ENCODE results near the gene POU6F2.

The POU6F2 gene

GRCh38 chr7:39105720-39106119 lies 128.0 kb downstream of the POU6F2 start:
- Histone ChIP-seq H3K9ac (ENCODE audit: low read length in 2 of 2) (no peak overlapping the region), H3K36me3 (ENCODE audit: control insufficient read depth in 2 of 2, insufficient read depth in 2 of 2, low read length in 2 of 2) (no peaks in the 10 kb centered on the region), H3K27ac (ENCODE audit: low read length) (no peak overlapping the region), H3K4me3 (ENCODE audit: low read length in 2 of 2) (no peak overlapping the region), H3K9me3 (ENCODE audit: control insufficient read depth in 2 of 2, low read length in 2 of 2) (no peaks in the 10 kb centered on the region), H3K27me3 (ENCODE audit: control insufficient read depth in 1 of 2, insufficient read depth in 2 of 2, low read length in 2 of 2) (no peaks in the 10 kb centered on the region), H3K4me1 (ENCODE audit: control insufficient read depth, insufficient read depth, low read length) (no peaks in the 10 kb centered on the region)

- Histone ChIP-seq H3K4me1 (ENCODE audit: control insufficient read depth, insufficient read depth, low read length) (no peaks in the 10 kb centered on the region), H3K4me3 (ENCODE audit: low read length in 2 of 2) (no peak overlapping the region), H3K9me3 (ENCODE audit: control insufficient read depth in 2 of 2, low read length in 2 of 2) (no peaks in the 10 kb centered on the region), H3K9ac (ENCODE audit: low read length in 2 of 2) (no peak overlapping the region), H3K27ac (ENCODE audit: low read length) (no peak overlapping the region), H3K36me3 (ENCODE audit: control insufficient read depth in 2 of 2, insufficient read depth in 2 of 2, low read length in 2 of 2) (no peaks in the 10 kb centered on the region), H3K27me3 (ENCODE audit: control insufficient read depth in 1 of 2, insufficient read depth in 2 of 2, low read length in 2 of 2) (no peaks in the 10 kb centered on the region)
Observed at GRCh38 chr7:39125846-39126245, 148.1 kb downstream of the POU6F2 start.

- Histone ChIP-seq H3K9ac (ENCODE audit: low read length in 2 of 2) (no peak overlapping the region), H3K27me3 (ENCODE audit: control insufficient read depth in 1 of 2, insufficient read depth in 2 of 2, low read length in 2 of 2) (no peaks in the 10 kb centered on the region), H3K4me3 (ENCODE audit: low read length in 2 of 2) (no peak overlapping the region), H3K4me1 (ENCODE audit: control insufficient read depth, insufficient read depth, low read length) (no peaks in the 10 kb centered on the region), H3K9me3 (ENCODE audit: control insufficient read depth in 2 of 2, low read length in 2 of 2) (no peaks in the 10 kb centered on the region), H3K27ac (ENCODE audit: low read length) (no peak overlapping the region), H3K36me3 (ENCODE audit: control insufficient read depth in 2 of 2, insufficient read depth in 2 of 2, low read length in 2 of 2) (no peaks in the 10 kb centered on the region)
Observed at GRCh38 chr7:39127058-39127457, 149.3 kb downstream of the POU6F2 start.

GRCh38 chr7:39128287-39128843 lies 150.7 kb downstream of the POU6F2 start:
- Histone ChIP-seq H3K4me1 (ENCODE audit: control insufficient read depth, insufficient read depth, low read length) (no peaks in the 10 kb centered on the region), H3K27ac (ENCODE audit: low read length) (no peak overlapping the region), H3K4me3 (ENCODE audit: low read length in 2 of 2) (no peak overlapping the region), H3K27me3 (ENCODE audit: control insufficient read depth in 1 of 2, insufficient read depth in 2 of 2, low read length in 2 of 2) (no peaks in the 10 kb centered on the region), H3K36me3 (ENCODE audit: control insufficient read depth in 2 of 2, insufficient read depth in 2 of 2, low read length in 2 of 2) (no peaks in the 10 kb centered on the region), H3K9ac (ENCODE audit: low read length in 2 of 2) (no peak overlapping the region), H3K9me3 (ENCODE audit: control insufficient read depth in 2 of 2, low read length in 2 of 2) (no peaks in the 10 kb centered on the region)

GRCh38 chr7:39130274-39130673 lies 152.6 kb downstream of the POU6F2 start:
- Histone ChIP-seq H3K9ac (ENCODE audit: low read length in 2 of 2) (no peak overlapping the region), H3K27ac (ENCODE audit: low read length) (no peak overlapping the region), H3K9me3 (ENCODE audit: control insufficient read depth in 2 of 2, low read length in 2 of 2) (no peaks in the 10 kb centered on the region), H3K36me3 (ENCODE audit: control insufficient read depth in 2 of 2, insufficient read depth in 2 of 2, low read length in 2 of 2) (no peaks in the 10 kb centered on the region), H3K4me1 (ENCODE audit: control insufficient read depth, insufficient read depth, low read length) (no peaks in the 10 kb centered on the region), H3K4me3 (ENCODE audit: low read length in 2 of 2) (no peak overlapping the region), H3K27me3 (ENCODE audit: control insufficient read depth in 1 of 2, insufficient read depth in 2 of 2, low read length in 2 of 2) (no peaks in the 10 kb centered on the region)

GRCh38 chr7:39130857-39131526 lies 153.3 kb downstream of the POU6F2 start:
- Histone ChIP-seq H3K9me3 (ENCODE audit: control insufficient read depth in 2 of 2, low read length in 2 of 2) (no peaks in the 10 kb centered on the region), H3K36me3 (ENCODE audit: control insufficient read depth in 2 of 2, insufficient read depth in 2 of 2, low read length in 2 of 2) (no peaks in the 10 kb centered on the region), H3K27ac (ENCODE audit: low read length) (no peak overlapping the region), H3K27me3 (ENCODE audit: control insufficient read depth in 1 of 2, insufficient read depth in 2 of 2, low read length in 2 of 2) (no peaks in the 10 kb centered on the region), H3K4me1 (ENCODE audit: control insufficient read depth, insufficient read depth, low read length) (no peaks in the 10 kb centered on the region), H3K4me3 (ENCODE audit: low read length in 2 of 2) (no peak overlapping the region), H3K9ac (ENCODE audit: low read length in 2 of 2) (no peak overlapping the region)

GRCh38 chr7:39132306-39132705 lies 154.6 kb downstream of the POU6F2 start:
- Histone ChIP-seq H3K36me3 (ENCODE audit: control insufficient read depth in 2 of 2, insufficient read depth in 2 of 2, low read length in 2 of 2) (no peaks in the 10 kb centered on the region), H3K9ac (ENCODE audit: low read length in 2 of 2) (no peak overlapping the region), H3K4me3 (ENCODE audit: low read length in 2 of 2) (no peak overlapping the region), H3K9me3 (ENCODE audit: control insufficient read depth in 2 of 2, low read length in 2 of 2) (no peaks in the 10 kb centered on the region), H3K27me3 (ENCODE audit: control insufficient read depth in 1 of 2, insufficient read depth in 2 of 2, low read length in 2 of 2) (no peaks in the 10 kb centered on the region), H3K4me1 (ENCODE audit: control insufficient read depth, insufficient read depth, low read length) (no peaks in the 10 kb centered on the region), H3K27ac (ENCODE audit: low read length) (no peak overlapping the region)

- no peak overlapping the region for H3K27ac ChIP-seq (ENCODE audit: low read length)
- no peak overlapping the region for H3K4me3 ChIP-seq (ENCODE audit: low read length in 2 of 2)
- H3K4me1 ChIP-seq (ENCODE audit: control insufficient read depth, insufficient read depth, low read length) = no peaks in the 10 kb centered on the region
- no peak overlapping the region for H3K9ac ChIP-seq (ENCODE audit: low read length in 2 of 2)
- H3K27me3 ChIP-seq (ENCODE audit: control insufficient read depth in 1 of 2, insufficient read depth in 2 of 2, low read length in 2 of 2) = no peaks in the 10 kb centered on the region
- H3K9me3 ChIP-seq (ENCODE audit: control insufficient read depth in 2 of 2, low read length in 2 of 2) = no peaks in the 10 kb centered on the region
- no peaks in the 10 kb centered on the region for H3K36me3 ChIP-seq (ENCODE audit: control insufficient read depth in 2 of 2, insufficient read depth in 2 of 2, low read length in 2 of 2)
Observed at GRCh38 chr7:39133088-39133487, 155.4 kb downstream of the POU6F2 start.

- Histone ChIP-seq H3K4me1 (ENCODE audit: control insufficient read depth, insufficient read depth, low read length) (no peaks in the 10 kb centered on the region), H3K36me3 (ENCODE audit: control insufficient read depth in 2 of 2, insufficient read depth in 2 of 2, low read length in 2 of 2) (no peaks in the 10 kb centered on the region), H3K27ac (ENCODE audit: low read length) (no peak overlapping the region), H3K4me3 (ENCODE audit: low read length in 2 of 2) (no peak overlapping the region), H3K9me3 (ENCODE audit: control insufficient read depth in 2 of 2, low read length in 2 of 2) (no peaks in the 10 kb centered on the region), H3K27me3 (ENCODE audit: control insufficient read depth in 1 of 2, insufficient read depth in 2 of 2, low read length in 2 of 2) (no peaks in the 10 kb centered on the region), H3K9ac (ENCODE audit: low read length in 2 of 2) (no peak overlapping the region)
Observed at GRCh38 chr7:39137480-39137879, 159.8 kb downstream of the POU6F2 start.

- no peaks in the 10 kb centered on the region for H3K4me1 ChIP-seq (ENCODE audit: control insufficient read depth, insufficient read depth, low read length)
- H3K27ac ChIP-seq (ENCODE audit: low read length) = no peak overlapping the region
- H3K9ac ChIP-seq (ENCODE audit: low read length in 2 of 2) = no peak overlapping the region
- no peak overlapping the region for H3K4me3 ChIP-seq (ENCODE audit: low read length in 2 of 2)
- H3K27me3 ChIP-seq (ENCODE audit: control insufficient read depth in 1 of 2, insufficient read depth in 2 of 2, low read length in 2 of 2) = no peaks in the 10 kb centered on the region
- H3K9me3 ChIP-seq (ENCODE audit: control insufficient read depth in 2 of 2, low read length in 2 of 2) = no peaks in the 10 kb centered on the region
- no peaks in the 10 kb centered on the region for H3K36me3 ChIP-seq (ENCODE audit: control insufficient read depth in 2 of 2, insufficient read depth in 2 of 2, low read length in 2 of 2)
Observed at GRCh38 chr7:39142750-39143149, 165.0 kb downstream of the POU6F2 start.

- H3K36me3 ChIP-seq (ENCODE audit: control insufficient read depth in 2 of 2, insufficient read depth in 2 of 2, low read length in 2 of 2) = no peaks in the 10 kb centered on the region
- no peaks in the 10 kb centered on the region for H3K9me3 ChIP-seq (ENCODE audit: control insufficient read depth in 2 of 2, low read length in 2 of 2)
- H3K4me3 ChIP-seq (ENCODE audit: low read length in 2 of 2) = no peak overlapping the region
- H3K27me3 ChIP-seq (ENCODE audit: control insufficient read depth in 1 of 2, insufficient read depth in 2 of 2, low read length in 2 of 2) = no peaks in the 10 kb centered on the region
- no peak overlapping the region for H3K27ac ChIP-seq (ENCODE audit: low read length)
- H3K9ac ChIP-seq (ENCODE audit: low read length in 2 of 2) = no peak overlapping the region
- no peaks in the 10 kb centered on the region for H3K4me1 ChIP-seq (ENCODE audit: control insufficient read depth, insufficient read depth, low read length)
Observed at GRCh38 chr7:39144420-39144819, 166.7 kb downstream of the POU6F2 start.
